T47D (cell line): ENCODE measurements around the gene WFDC1.

Experiments
- DNase-seq, 2 experiments: peaks; one replicate each; pipeline versions ENCODE4 v3.0.0 to v3.0.0-alpha.2; 2011 to 2012; ENCODE audit warnings: low read depth in 1 of 2, low spot score in 1 of 2
- JUND ChIP-seq: IDR thresholded peaks from 2 replicates; pipeline ENCODE4 v1.6.1; 2012; ENCODE audit warnings: low read depth
- in situ Hi-C: cut with HindIII; loops from 2 replicates; pipeline ENCODE4 v1.10.0; 2016; ENCODE audit warnings: low sequenced_read_pairs, low pct_unique_long_range_greater_than_20kb

The WFDC1 gene

DNA sequence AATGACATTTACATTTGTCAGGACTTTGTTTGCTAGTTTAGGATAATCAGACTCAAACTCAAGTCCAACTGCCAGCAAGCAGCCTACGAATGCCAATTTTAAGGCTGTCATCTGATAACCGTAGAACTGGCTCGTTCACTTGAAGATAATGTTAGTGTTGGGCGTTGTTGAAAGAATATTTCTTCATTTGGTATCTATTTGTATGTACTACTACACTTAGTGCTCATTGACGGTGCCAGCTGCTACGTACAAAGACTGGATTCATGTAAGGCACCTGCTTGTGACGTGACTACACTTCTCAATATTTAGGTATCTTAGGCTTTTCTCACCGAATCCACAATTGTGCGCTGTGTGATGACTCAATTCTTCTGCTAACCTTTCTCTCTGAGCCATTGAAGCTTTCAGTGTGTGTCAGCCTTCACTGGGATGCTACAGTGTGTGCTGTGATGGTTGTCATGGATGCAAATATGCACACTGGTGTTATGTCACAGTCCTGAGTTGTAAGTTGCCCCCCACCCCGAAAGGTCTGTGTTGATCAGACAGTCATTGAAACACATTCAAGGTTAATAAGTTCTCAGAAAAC is 79.3 kb downstream of the WFDC1 start:
- TF ChIP-seq JUND: no peak
- peak in 1 of 2 experiments; percentile 13 for DNase-seq
- in situ Hi-C loops: no loop called here

DNA sequence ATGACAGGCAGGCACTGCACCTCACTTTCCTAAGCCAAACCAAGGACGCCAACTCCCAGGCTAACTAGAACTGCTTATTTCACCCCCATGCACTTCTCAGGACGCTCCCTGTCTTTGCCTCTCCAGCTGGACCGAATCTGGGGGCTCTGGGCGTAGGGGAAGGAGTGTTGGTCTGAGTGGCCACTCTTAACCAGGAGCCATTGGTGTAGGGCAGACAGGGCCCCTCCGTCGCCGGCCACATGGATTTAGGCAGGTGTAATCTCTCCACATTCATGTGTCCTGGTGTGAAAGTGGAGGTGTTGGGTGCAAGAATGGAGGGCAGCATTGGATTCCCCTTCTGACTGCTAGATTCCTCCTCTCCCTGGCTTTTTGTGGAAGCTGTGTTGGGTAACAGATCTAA is 83.4 kb downstream of the WFDC1 start:
- TF ChIP-seq JUND: no peak
- DNase-seq: no peak
- in situ Hi-C loops: no loop called here

DNA sequence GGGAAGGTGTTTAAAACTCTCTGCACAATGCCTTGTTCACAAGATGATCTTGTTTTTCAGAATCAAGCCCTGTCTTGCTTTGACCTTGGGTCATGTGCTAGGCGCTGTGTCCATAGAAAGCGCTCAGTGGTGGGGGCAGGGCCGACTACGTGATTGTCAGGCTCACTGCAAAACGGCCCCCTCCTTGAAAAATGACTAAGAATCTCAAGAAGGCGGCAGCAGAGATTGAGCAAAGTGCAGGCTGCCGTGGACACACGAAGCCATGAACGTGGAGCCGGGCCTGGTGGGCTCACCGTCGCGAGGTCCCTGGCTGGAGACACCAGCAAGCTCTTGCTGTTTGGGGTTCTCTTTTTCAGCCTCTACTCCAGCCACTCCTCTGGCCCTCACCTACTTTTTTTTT is 83.9 kb downstream of the WFDC1 start:
- DNase-seq: no peak
- in situ Hi-C loops: no loop called here
- TF ChIP-seq JUND: no peak

DNA sequence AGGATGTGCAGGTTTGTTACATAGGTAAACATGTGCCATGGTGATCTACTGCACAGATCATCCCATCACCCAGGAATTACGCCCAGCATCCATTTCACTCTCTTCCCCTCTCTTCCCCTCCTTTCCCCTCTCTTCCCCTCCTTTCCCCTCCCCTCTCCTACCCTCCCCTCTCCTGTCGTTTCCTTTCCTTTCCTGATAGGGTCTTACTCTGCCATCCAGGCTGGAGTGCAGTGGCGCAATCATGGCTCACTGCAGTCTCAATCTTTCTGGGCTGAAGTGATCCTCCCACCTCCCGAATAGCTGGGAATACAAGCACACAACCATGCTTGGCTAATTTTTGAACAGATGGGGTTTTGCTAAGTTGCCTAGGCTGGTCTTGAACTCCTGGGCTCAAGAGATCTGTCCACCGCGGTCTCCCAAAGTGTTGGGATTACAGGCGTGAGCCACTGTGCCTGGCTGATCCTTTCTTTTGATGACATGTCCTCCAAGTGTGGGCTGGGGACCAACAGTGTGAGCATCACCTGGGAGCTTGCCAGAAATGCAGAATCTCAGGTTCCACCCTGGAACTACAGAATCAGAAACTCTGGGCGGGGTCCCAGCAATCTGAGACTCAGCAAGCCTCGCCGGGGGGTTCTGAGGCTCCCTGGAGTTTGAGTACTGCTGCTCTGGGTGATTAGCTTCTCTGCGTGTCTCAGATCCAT is 84.5 kb downstream of the WFDC1 start:
- TF ChIP-seq JUND: no peak
- in situ Hi-C loops: no loop called here
- DNase-seq: no peak
